HG03558 (cell line): ENCODE measurements around the gene IGFBP3.

Experiments
- ATAC-seq: cut with Tn5 transposase; IDR thresholded peaks from one replicate; pipeline ENCODE4 v1.9.1; 2021; ENCODE audit warnings: moderate number of reproducible peaks; ENCODE audit not compliant: unreplicated experiment; ENCODE audit errors: extremely low read depth

IGFBP3 gene

DNA sequence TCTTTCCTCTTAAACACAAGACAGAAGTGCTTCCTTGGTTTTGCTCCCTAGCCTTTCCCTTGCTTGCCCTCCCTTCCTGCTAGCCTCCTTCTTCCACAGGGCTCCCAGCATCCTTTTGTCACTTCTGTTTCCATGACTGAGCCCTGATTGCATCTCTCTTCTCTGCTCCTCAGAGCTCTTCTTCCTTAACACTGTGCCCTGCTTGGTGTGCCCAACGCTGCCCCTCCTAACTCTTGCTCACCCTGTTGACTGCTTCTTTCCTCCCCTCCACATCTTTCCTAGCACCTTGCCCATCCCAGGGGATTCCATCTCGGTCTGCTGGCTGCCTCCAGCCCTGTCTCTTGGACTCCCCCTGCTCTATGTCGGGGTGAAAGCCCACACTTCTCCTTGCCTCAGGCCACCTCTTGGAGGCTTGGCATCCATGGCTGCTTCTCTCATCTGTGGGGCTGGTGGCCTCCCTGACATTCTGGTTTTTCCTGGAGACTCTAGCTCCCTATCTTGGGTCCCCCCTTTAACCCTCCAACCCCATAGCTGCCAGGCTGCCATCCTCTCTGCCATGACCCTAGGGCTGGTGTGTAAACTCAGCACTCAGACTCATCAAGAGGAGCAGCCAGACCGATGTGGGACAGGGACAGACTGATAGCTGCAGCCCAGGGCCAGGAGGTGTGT, 26.9 kb downstream of the IGFBP3 start:
- ATAC-seq = no peak

DNA sequence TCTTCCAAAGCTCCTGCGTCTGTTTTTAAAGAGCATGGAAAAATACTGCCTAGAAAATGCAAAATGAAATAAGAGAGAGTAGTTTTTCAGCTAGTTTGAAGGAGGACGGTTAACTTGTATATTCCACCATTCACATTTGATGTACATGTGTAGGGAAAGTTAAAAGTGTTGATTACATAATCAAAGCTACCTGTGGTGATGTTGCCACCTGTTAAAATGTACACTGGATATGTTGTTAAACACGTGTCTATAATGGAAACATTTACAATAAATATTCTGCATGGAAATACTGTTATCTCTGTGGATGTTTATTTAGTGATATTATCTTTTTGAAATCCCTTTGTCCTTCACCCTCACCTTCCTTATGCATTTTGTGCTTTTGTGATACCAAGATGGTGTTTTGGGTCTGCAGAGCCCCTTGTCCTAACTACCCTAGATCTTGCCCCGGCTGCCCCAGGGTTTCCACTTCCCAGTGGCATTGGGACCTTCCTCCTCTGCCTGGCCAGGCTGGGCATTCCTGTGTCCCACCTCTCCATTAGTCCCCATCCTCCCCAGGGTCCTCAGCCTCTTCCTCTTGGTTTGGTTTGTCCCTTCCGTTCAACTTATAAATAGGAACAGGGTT, 27.6 kb downstream of the IGFBP3 start:
- ATAC-seq = no peak

DNA sequence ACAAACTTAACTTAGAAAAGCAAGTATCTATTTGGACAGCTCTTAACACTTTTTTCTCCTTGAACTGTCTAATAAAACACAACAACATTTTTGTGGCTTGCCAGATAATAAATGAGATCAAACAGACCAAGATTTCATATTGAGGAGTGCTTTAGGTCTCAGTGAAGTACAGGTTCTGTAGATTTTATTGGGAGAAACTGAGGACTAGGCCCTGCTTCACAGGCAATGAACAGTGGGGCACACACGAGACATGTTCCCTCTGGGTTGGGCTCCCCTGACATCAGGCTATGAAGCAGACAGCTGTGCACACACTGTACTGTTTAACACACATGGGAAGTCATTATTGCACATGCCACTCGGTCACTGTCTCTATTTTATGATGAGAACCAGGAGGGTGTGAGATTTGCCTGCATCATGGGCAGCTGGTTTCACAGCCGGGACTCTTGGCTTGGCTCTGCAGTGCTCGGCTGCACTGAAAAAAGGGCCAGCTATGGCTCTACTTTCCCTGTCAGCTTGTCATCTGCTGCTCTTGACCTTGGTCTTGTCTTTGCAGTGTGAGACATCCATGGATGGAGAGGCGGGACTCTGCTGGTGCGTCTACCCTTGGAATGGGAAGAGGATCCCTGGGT, 28.6 kb downstream of the IGFBP3 start:
- no peak for ATAC-seq

DNA sequence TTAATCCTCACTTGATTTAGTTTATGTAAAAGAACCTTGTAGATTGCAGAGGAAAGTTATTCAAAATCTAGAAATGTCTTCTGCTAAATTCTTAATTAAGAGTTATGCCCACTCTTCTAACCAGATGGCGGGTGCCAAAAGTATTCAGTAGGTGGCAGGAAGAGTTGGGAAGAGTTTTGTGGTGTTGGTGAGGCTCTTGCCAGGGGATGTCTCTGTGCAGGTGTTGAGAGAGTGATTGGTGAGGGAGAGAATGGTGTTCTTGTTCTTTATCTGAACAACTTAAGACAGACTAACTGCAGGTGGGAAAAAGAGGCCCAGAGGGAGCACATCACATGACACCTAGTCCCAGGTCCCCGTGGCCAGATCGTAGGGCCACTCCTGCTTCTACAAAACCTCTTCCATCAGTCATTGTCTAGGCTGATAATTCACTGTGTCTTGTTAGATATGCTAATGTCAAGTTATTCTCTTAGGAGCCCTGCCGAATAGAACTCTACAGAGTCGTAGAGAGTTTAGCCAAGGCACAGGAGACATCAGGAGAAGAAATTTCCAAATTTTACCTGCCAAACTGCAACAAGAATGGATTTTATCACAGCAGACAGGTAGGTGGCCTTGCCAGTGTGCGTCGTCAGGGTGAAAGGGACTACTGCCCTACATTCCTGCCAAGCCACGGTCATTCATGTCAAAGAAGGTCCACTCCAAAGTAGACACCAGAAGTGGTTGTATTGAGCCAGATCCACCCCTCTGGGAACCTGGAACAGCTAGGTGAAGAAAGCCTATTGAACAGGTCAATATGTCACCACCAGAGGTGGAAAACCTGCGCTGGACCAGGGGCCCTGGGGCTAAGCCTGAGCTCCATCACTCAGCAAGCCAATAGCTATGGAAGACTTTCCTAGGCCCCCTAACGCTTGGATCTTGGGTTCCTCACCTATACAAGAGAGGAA, 29.3 kb downstream of the IGFBP3 start:
- ATAC-seq = no peak

DNA sequence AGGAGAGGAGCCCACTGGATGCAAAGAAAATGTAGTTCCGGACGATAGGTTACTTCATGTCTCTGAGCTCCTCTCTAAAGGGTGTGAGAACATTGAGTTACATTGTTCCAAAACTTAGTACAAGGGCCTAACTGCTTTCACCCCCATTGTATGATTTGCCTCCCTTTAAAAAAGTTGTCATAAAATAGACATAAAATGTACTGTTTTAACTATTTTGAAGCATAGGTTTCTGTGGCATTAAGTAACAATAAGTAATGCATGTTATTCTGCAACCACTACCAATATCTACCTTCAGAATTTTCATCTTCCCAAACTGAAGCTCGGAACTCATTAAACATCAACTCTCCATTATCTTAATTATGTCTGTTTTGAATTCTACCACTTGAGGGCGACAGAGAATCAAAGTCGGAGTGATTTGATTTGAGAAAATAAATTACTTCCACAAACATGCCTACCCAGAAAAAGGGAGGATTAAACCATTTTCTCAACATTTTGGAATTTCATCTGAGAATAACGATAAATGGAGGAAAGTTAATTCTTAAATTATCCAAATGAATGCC, 30.1 kb downstream of the IGFBP3 start:
- no peak for ATAC-seq

DNA sequence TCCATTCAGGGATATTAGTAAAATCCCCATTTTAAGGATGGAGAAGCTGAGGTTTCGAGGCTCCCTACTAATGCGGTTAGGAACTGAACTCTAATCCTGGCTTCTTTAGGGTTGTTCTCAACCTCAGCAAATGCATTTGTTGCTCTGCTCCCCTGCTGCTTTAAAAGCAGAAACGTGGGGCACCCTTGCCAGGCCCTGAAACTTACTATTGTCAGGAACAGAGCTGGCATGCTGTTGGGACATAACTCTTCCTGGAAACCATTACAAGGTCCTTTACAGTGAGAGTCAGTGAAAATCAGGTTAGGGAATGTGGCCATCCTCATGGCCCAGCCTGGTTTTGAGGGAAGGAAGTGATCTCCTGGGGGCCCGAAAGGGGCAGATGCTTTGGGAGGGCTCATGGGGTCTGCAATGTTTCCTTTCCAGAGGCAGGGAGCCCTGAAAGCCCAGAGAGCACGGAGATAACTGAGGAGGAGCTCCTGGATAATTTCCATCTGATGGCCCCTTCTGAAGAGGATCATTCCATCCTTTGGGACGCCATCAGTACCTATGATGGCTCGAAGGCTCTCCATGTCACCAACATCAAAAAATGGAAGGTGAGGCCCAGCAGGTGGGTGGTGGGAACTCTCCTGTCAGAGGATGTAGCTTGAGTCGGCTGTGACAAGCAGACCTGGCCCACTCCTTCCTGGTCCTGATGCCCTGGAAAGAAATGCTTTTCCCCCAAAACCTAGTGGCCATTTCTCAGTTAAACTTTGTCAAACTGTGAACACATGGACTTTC, 30.8 kb downstream of the IGFBP3 start:
- no peak for ATAC-seq

DNA sequence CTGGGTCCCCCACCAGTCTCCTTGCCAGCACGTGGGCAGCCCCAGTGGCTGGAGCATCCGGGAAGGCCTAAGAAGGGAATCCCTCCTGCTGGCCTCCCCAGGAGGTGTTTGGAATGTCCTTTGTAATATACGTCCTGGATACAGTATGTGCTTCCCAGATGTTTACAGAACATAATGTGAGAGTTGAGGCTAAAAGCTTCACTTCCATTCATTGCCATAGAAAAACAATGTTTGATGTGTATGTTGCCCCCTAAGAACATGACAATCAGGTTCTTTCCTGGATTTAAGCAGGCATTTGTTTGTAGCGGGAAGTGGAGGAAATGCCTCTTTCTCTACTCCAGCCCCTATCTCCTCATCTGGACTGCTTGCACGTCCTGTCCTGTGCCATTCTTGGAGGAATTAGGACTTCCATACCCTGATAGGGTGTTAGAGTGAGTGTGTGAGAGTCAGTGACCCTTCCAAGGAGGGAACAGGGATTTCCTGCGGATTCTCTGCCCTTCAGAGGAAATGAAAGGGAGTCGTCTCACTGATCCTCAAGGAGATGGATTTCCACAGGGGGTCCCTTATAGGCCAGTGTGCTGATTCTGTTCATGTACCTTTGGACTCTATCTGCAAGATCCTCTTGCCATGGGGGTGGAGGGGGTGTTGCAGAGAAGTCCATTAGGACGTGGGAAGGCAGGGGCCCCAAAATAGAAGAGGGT, 31.6 kb downstream of the IGFBP3 start:
- no peak for ATAC-seq

DNA sequence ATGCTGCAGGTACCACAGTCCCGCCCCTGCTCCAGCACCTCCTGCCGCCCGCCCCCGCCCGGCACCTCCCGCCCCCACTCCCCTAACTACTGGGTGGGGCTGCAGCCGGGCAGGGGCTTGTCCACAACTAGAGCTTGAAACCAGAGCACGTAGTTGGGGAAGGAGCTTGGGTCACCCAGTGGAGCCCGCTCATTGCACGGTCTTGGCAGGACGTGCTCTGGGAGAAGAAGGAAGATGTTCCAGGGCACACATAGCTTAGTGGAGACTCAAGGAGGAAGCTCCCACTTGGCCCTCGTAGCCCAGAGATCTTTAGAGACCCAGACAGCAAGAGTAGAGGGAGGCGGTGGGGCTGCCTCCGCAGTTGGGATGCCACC, 32.1 kb downstream of the IGFBP3 start:
- ATAC-seq = no peak

DNA sequence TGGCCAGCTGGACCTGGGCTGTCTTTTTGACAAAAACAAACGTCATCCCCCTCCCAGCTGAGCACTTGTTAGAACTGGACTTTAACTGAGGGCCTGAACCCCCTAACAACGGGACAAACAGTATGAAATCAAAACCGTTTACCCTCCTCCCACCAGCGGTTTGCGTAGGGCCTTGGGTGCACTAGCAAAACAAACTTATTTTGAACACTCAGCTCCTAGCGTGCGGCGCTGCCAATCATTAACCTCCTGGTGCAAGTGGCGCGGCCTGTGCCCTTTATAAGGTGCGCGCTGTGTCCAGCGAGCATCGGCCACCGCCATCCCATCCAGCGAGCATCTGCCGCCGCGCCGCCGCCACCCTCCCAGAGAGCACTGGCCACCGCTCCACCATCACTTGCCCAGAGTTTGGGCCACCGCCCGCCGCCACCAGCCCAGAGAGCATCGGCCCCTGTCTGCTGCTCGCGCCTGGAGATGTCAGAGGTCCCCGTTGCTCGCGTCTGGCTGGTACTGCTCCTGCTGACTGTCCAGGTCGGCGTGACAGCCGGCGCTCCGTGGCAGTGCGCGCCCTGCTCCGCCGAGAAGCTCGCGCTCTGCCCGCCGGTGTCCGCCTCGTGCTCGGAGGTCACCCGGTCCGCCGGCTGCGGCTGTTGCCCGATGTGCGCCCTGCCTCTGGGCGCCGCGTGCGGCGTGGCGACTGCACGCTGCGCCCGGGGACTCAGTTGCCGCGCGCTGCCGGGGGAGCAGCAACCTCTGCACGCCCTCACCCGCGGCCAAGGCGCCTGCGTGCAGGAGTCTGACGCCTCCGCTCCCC, 32.7 kb downstream of the IGFBP3 start, which contains the start of gene IGFBP1:
IGFBP1 (plus strand) TSS at position 304 of the 808 bp plus-strand sequence; CDS start at position 469, 165 bp downstream.
- no peak for ATAC-seq

DNA sequence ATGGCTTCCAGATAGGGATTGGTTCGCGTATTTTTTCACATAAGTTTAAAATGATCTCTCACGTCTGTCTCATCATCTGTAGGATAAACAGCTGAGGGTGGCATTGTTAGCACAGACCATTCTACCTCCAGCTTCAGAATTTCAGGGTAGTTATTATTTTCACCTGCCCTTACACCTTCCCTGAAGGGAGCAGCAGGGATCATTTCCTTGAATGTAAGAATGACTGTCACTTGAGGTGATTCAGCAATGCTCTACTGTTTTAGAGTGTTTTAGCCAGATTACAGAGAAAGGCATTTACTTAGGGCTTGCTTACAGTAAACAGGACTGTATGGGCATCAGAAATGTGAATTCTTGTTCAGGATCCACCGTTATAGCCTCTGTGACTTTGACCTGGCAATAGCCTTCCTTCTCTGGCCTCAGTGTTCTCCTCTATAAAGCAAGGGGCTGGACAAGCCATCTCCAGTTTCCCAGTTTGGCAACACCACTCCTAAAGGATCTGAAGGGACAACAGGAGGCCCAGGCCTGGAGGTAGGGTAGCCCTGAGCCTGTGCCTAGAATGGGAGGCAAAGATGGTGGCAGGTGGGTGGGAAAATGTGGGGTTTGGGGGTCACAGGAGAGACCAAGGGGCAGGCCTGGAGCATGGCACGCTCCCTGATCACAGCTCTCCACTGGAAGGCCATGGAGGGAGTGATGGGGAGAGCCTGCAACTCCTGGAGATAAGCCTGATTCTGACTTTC, 34.0 kb downstream of the IGFBP3 start:
- ATAC-seq = no peak

DNA sequence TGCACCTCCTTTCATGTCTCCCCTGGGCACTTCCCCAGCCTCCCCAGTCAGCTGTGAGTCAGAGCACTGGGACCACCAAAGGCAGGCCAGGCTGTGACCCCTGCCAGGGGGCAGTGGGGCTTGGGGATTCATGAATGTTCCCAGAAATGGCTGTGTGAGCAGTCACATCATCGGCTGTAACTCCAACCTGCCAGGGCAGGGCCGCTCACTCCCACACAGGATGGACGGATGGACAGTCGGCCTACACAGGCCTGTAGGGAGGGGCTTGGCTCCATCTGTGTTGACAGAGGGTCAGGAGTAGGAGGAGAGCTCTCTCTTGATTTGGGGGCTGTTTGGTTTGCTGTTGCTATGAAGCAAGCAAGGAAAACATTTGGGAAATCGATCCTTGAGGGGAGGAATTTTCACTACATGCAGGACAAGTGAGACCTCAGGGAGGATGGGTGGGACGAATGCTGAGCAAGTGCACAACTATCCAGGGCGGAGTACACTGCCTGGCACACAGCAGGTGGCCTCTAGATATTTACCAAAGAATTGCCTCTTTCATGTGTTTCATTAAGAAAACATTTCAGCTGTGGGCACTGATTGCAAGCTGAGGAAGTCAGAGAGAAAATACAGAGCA, 35.7 kb downstream of the IGFBP3 start:
- no peak for ATAC-seq

DNA sequence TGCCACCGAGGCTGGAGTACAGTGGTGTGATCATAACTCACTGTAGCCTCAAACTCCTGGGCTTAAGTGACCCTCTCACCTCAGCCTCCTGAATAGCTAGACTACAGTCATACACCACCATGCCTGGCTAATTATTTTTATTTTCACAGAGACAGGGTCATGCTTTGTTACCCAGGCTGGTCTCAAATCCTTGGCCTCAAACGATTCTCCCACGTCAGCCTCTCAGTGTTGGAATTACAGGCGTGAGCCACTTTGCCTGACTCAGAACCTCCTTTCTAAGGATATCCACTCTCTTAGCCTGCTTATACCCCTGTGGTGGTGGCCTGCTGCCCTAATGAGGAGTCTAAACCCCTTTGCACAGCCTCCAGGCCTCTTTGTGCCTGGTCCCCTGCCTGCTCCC, 36.9 kb downstream of the IGFBP3 start:
- no peak for ATAC-seq

DNA sequence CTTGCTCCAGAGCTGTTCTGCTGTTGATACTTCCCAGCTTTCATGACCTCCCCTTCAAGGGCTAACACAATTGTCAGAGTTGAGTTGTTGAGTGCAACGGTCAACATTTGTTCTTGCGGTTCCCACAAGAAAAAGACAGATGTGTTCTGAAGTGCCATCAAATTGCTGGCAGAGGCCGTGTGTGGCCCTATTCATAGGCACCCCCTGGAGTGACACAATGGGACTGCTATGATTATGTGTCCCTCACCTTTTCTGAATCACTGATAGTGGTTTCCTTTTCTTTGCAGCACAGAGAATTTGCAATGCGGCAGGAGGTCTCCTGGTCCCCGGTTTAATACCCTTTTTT, 38.6 kb downstream of the IGFBP3 start:
- ATAC-seq = no peak

DNA sequence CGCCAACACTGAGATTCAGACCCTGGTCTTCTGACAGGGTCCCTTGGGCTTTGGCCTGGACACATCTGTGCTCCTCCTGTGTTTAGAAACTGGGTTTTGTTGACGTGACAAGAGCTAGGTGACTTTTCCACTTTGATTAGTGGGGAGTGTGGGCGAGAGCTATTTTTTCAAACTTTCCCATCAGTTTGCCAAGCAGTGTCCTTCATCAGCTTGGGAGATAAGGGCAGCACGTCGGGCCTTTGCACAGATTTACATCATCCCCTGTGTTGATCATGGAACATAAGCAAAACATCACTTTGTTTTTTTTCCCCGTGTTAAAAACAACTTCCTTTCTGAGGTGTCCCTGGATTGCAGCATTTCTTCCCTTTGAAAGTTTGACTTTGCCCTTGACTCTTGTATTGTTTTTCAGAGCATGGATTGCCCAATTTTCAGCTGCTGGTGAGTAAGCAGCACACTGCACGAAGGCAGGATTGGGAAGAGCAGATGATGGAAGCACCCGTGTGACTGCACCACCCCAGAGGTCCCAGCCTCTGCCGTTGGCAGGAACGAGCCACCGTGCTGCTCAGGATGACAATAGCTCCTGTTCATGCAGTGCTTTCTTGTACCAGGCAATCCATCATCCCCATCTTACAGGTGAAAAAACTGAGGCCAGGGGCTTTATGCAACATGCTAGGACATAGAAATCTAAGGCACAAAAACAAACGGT, 39.2 kb downstream of the IGFBP3 start:
- no peak for ATAC-seq

DNA sequence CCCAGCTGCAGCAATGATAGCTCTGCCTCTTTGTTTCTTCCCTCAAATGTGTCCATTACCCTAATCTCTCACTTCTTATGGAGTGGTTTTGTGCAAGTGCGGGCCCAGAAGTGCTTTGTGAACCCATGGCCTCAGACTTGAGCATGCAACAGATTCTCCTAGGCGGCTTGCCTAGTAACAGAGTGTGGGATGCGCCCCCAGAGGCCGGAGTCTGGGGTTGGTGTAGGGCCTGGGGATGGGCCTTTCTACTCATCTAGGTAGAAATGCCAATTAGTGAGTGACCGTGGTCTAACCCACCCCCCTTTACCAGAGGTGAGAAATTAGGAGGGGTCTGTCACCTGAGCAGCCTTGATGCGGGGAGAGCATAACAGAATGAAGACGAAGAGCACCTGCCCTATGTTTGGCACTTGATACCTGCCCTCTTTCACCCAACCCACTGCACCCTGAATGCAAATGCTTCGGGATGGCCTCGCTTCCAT, 39.8 kb downstream of the IGFBP3 start:
- ATAC-seq = no peak

DNA sequence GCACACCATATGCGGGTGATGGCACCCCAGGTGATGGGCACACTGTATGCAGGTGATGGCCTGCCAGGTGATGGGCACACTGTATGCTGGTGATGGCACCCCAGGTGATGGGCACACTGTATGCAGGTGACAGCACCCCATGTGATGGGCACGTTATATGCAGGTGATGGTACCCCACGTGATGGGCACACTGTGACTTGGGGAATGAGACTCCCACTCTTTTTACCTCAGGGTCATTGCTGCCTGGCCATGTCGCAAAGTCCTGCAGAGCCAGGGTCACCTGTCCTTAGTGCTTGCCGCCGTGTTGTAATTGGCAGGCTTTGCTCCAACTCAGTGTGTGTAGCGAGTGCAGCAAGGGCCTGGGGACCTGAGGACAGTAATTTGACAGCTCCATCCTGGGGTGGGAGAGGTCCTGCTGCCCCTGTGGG, 40.6 kb downstream of the IGFBP3 start:
- no peak for ATAC-seq
